ENCODE data around the gene CPEB2.
"Not testable (repeated sequence)": the region's sequence is repeated elsewhere in the genome, so short reads cannot be mapped to it uniquely, and the experiment has no call there.

The CPEB2 gene

GRCh38 chr4:15068298-15068697, 66.0 kb downstream of the CPEB2 start:
- no peaks in the 10 kb centered on the region for H3K27me3 ChIP-seq (replicated peaks in 2 of 5; ENCODE audit: control insufficient read depth in 4 of 5, insufficient read depth in 5 of 5, low read length in 4 of 5)
- H3K9me3 ChIP-seq (ENCODE audit: control extremely low read depth in 1 of 5, control insufficient read depth in 4 of 5, insufficient read depth in 2 of 5, low read depth in 1 of 5, low read length in 4 of 5) = no peaks in the 10 kb centered on the region
- no peak for DNase-seq
- H3K4me3 ChIP-seq (ENCODE audit: control insufficient read depth in 1 of 7, extremely low read depth in 1 of 7, insufficient read depth in 4 of 7, low read depth in 2 of 7, low read length in 6 of 7) = no peak overlapping the region
- H3K36me3 ChIP-seq (ENCODE audit: control insufficient read depth in 4 of 4, insufficient read depth in 4 of 4, low read length in 3 of 4) = peaks cover 0 to 16% (median 6%) of the 10 kb centered on the region in 4 experiments
- H3K27ac ChIP-seq (ENCODE audit: insufficient read depth in 1 of 2, low read depth in 1 of 2, low read length in 2 of 2, poor library complexity in 1 of 2, severe bottlenecking in 2 of 2) = no peak overlapping the region
- WGBS (ENCODE audit: insufficient coverage) = no CpG with 5 or more reads among the region's 1 CpG
- POLR2A ChIA-PET = no interaction called here
- CTCF ChIA-PET = no interaction called here
- H3K4me1 ChIP-seq (ENCODE audit: control extremely low read depth in 1 of 4, control insufficient read depth in 4 of 4, insufficient read depth in 4 of 4, low read length in 3 of 4) = no peaks in the 10 kb centered on the region

DNA sequence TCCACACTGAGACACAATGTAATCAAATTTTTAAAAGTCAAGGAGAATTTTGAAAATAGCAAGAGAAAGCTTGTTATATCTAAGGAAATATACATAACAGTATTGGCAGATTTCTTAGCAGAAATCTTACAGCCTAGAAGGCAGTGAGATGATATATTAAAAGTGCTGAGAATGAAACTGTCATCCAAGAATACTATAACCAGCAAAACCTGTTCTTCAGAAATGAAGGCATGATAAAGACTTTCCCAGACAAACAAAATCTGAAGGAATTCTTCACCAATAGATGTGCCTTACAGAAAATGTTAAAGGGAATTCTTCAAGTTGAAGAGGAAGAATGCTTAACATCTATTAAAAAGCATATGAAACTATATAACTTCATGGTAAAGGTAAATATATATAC, 73.6 kb downstream of the CPEB2 start:
- Histone ChIP-seq H3K4me3 (ENCODE audit: control insufficient read depth in 1 of 7, extremely low read depth in 1 of 7, insufficient read depth in 4 of 7, low read depth in 2 of 7, low read length in 6 of 7) (no peak overlapping the region), H3K36me3 (ENCODE audit: control insufficient read depth in 4 of 4, insufficient read depth in 4 of 4, low read length in 3 of 4) (no peaks in the 10 kb centered on the region), H3K27ac (ENCODE audit: insufficient read depth in 1 of 2, low read depth in 1 of 2, low read length in 2 of 2, poor library complexity in 1 of 2, severe bottlenecking in 2 of 2) (no peak overlapping the region), H3K4me1 (ENCODE audit: control extremely low read depth in 1 of 4, control insufficient read depth in 4 of 4, insufficient read depth in 4 of 4, low read length in 3 of 4) (peaks cover 0 to 4% (median 0%) of the 10 kb centered on the region in 4 experiments), H3K27me3 (replicated peaks in 2 of 5; ENCODE audit: control insufficient read depth in 4 of 5, insufficient read depth in 5 of 5, low read length in 4 of 5) (no peaks in the 10 kb centered on the region), H3K9me3 (ENCODE audit: control extremely low read depth in 1 of 5, control insufficient read depth in 4 of 5, insufficient read depth in 2 of 5, low read depth in 1 of 5, low read length in 4 of 5) (peaks cover 0 to 8% (median 0%) of the 10 kb centered on the region in 5 experiments)
- CTCF ChIA-PET = no interaction called here
- DNase-seq = no peak
- POLR2A ChIA-PET = no interaction called here

DNA sequence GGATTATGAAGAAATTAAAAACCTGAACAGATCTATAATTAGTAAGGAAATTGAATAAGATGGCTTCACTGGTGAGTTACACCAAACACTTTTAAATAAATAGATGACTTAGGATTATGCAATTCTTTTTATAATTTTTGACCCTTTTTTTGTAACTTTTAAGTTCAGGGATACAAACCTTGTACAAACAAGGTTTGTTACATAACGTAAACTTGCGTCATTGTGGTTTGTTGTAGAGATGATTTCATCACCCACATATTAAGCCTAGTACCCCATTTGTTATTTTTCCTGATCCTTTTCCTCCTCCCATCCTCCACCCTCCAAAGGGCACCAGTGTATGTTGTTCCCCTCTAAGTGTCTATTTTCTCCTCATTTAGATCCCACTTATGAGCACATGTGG, 75.7 kb downstream of the CPEB2 start:
- ChIA-PET CTCF (no interaction called here), POLR2A (no interaction called here)
- Histone ChIP-seq H3K27ac (ENCODE audit: insufficient read depth in 1 of 2, low read depth in 1 of 2, low read length in 2 of 2, poor library complexity in 1 of 2, severe bottlenecking in 2 of 2) (no peak overlapping the region), H3K9me3 (ENCODE audit: control extremely low read depth in 1 of 5, control insufficient read depth in 4 of 5, insufficient read depth in 2 of 5, low read depth in 1 of 5, low read length in 4 of 5) (peaks cover 0 to 8% (median 0%) of the 10 kb centered on the region in 5 experiments), H3K4me3 (ENCODE audit: control insufficient read depth in 1 of 7, extremely low read depth in 1 of 7, insufficient read depth in 4 of 7, low read depth in 2 of 7, low read length in 6 of 7) (no peak overlapping the region), H3K36me3 (ENCODE audit: control insufficient read depth in 4 of 4, insufficient read depth in 4 of 4, low read length in 3 of 4) (no peaks in the 10 kb centered on the region), H3K4me1 (ENCODE audit: control extremely low read depth in 1 of 4, control insufficient read depth in 4 of 4, insufficient read depth in 4 of 4, low read length in 3 of 4) (peaks cover 0 to 4% (median 0%) of the 10 kb centered on the region in 4 experiments), H3K27me3 (replicated peaks in 2 of 5; ENCODE audit: control insufficient read depth in 4 of 5, insufficient read depth in 5 of 5, low read length in 4 of 5) (no peaks in the 10 kb centered on the region)
- DNase-seq = no peak
- WGBS (ENCODE audit: insufficient coverage) = no CpG with 5 or more reads among the region's 2 CpGs

GRCh38 chr4:15078682-15079642, 76.7 kb downstream of the CPEB2 start:
- POLR2A ChIA-PET = no interaction called here
- no peak overlapping the region for H3K4me3 ChIP-seq (ENCODE audit: control insufficient read depth in 1 of 7, extremely low read depth in 1 of 7, insufficient read depth in 4 of 7, low read depth in 2 of 7, low read length in 6 of 7)
- no peaks in the 10 kb centered on the region for H3K36me3 ChIP-seq (ENCODE audit: control insufficient read depth in 4 of 4, insufficient read depth in 4 of 4, low read length in 3 of 4)
- CTCF ChIA-PET = no interaction called here
- H3K27me3 ChIP-seq (replicated peaks in 2 of 5; ENCODE audit: control insufficient read depth in 4 of 5, insufficient read depth in 5 of 5, low read length in 4 of 5) = no peaks in the 10 kb centered on the region
- peaks cover 0 to 8% (median 0%) of the 10 kb centered on the region in 5 experiments for H3K9me3 ChIP-seq (ENCODE audit: control extremely low read depth in 1 of 5, control insufficient read depth in 4 of 5, insufficient read depth in 2 of 5, low read depth in 1 of 5, low read length in 4 of 5)
- H3K27ac ChIP-seq (ENCODE audit: insufficient read depth in 1 of 2, low read depth in 1 of 2, low read length in 2 of 2, poor library complexity in 1 of 2, severe bottlenecking in 2 of 2) = no peak overlapping the region
- DNase-seq = no peak
- peaks cover 0 to 4% (median 0%) of the 10 kb centered on the region in 4 experiments for H3K4me1 ChIP-seq (ENCODE audit: control extremely low read depth in 1 of 4, control insufficient read depth in 4 of 4, insufficient read depth in 4 of 4, low read length in 3 of 4)
- 93% methylated on average over 7 of the region's 8 CpGs for WGBS (ENCODE audit: insufficient coverage)

GRCh38 chr4:15084780-15085179, 82.5 kb downstream of the CPEB2 start:
- Histone ChIP-seq H3K27ac (ENCODE audit: insufficient read depth in 1 of 2, low read depth in 1 of 2, low read length in 2 of 2, poor library complexity in 1 of 2, severe bottlenecking in 2 of 2) (no peak overlapping the region), H3K36me3 (ENCODE audit: control insufficient read depth in 4 of 4, insufficient read depth in 4 of 4, low read length in 3 of 4) (no peaks in the 10 kb centered on the region), H3K4me1 (ENCODE audit: control extremely low read depth in 1 of 4, control insufficient read depth in 4 of 4, insufficient read depth in 4 of 4, low read length in 3 of 4) (no peaks in the 10 kb centered on the region), H3K9me3 (ENCODE audit: control extremely low read depth in 1 of 5, control insufficient read depth in 4 of 5, insufficient read depth in 2 of 5, low read depth in 1 of 5, low read length in 4 of 5) (no peaks in the 10 kb centered on the region), H3K4me3 (ENCODE audit: control insufficient read depth in 1 of 7, extremely low read depth in 1 of 7, insufficient read depth in 4 of 7, low read depth in 2 of 7, low read length in 6 of 7) (no peak overlapping the region), H3K27me3 (replicated peaks in 2 of 5; ENCODE audit: control insufficient read depth in 4 of 5, insufficient read depth in 5 of 5, low read length in 4 of 5) (no peaks in the 10 kb centered on the region)
- DNase-seq = no peak
- no CpG with 5 or more reads among the region's 1 CpG for WGBS (ENCODE audit: insufficient coverage)
- POLR2A ChIA-PET = no interaction called here
- CTCF ChIA-PET = no interaction called here

DNA sequence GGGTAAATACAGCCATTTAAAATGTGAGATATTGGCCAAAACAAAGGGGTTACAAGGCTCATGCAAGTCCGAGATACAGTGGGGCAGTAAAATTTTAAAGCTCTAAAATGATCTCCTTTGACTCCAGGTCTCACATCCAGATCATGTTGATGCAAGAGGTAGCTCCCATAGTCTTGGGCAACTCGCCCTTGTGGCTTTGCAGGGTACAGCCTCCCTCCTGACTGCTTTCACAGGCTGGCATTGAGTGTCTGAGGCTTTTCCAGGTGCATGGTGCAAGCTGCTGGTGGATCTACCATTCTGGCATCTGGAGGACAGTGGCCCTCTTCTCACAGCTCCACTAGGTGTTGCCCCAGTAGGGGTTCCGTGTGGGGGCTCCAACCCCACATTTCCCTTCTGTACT, 83.5 kb downstream of the CPEB2 start:
- H3K4me3 ChIP-seq (ENCODE audit: control insufficient read depth in 1 of 7, extremely low read depth in 1 of 7, insufficient read depth in 4 of 7, low read depth in 2 of 7, low read length in 6 of 7); POLR2A ChIA-PET: not testable (repeated sequence)

DNA sequence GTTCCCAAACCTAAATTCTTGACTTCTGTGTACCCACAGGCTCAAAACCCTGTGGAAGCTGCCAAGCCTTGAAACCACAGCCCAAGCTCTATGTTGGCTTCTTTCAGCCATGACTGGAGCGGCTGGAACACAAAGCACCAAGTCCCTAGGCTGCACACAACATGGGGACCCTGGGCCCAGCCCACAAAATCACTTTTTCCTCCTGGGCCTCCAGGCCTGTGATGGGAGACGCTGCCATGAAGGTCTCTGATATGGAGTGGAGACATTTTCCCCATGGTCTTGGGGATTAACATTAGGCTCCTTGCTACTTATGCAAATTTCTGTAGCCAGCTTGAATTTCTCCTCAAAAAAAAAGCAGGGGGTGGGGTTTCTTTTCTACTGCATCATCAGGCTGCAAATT, 84.0 kb downstream of the CPEB2 start:
- WGBS (ENCODE audit: insufficient coverage) = 100% methylated on average over 2 of the region's 2 CpGs
- H3K27me3 ChIP-seq (replicated peaks in 2 of 5; ENCODE audit: control insufficient read depth in 4 of 5, insufficient read depth in 5 of 5, low read length in 4 of 5); H3K27ac ChIP-seq (ENCODE audit: insufficient read depth in 1 of 2, low read depth in 1 of 2, low read length in 2 of 2, poor library complexity in 1 of 2, severe bottlenecking in 2 of 2); H3K4me1 ChIP-seq (ENCODE audit: control extremely low read depth in 1 of 4, control insufficient read depth in 4 of 4, insufficient read depth in 4 of 4, low read length in 3 of 4); CTCF ChIA-PET; POLR2A ChIA-PET; H3K9me3 ChIP-seq (ENCODE audit: control extremely low read depth in 1 of 5, control insufficient read depth in 4 of 5, insufficient read depth in 2 of 5, low read depth in 1 of 5, low read length in 4 of 5); H3K36me3 ChIP-seq (ENCODE audit: control insufficient read depth in 4 of 4, insufficient read depth in 4 of 4, low read length in 3 of 4); DNase-seq; H3K4me3 ChIP-seq (ENCODE audit: control insufficient read depth in 1 of 7, extremely low read depth in 1 of 7, insufficient read depth in 4 of 7, low read depth in 2 of 7, low read length in 6 of 7): not testable (repeated sequence)

More for the DNA sequence above, 83.5 kb downstream of the CPEB2 start:
- DNase-seq; H3K36me3 ChIP-seq (ENCODE audit: control insufficient read depth in 4 of 4, insufficient read depth in 4 of 4, low read length in 3 of 4); H3K9me3 ChIP-seq (ENCODE audit: control extremely low read depth in 1 of 5, control insufficient read depth in 4 of 5, insufficient read depth in 2 of 5, low read depth in 1 of 5, low read length in 4 of 5); H3K27me3 ChIP-seq (replicated peaks in 2 of 5; ENCODE audit: control insufficient read depth in 4 of 5, insufficient read depth in 5 of 5, low read length in 4 of 5); CTCF ChIA-PET; H3K27ac ChIP-seq (ENCODE audit: insufficient read depth in 1 of 2, low read depth in 1 of 2, low read length in 2 of 2, poor library complexity in 1 of 2, severe bottlenecking in 2 of 2); H3K4me1 ChIP-seq (ENCODE audit: control extremely low read depth in 1 of 4, control insufficient read depth in 4 of 4, insufficient read depth in 4 of 4, low read length in 3 of 4): not testable (repeated sequence)
- 100% methylated on average over 3 of the region's 3 CpGs for WGBS (ENCODE audit: insufficient coverage)
